Ovary (tissue), 3 donors: ENCODE measurements around the gene ZNF503.

ENCODE experiments used
- CTCF ChIP-seq, 3 donors: fragments of 450-650 bp in 2 of 3; fragments of 200-600 bp in 1 of 3; IDR thresholded peaks; one replicate each; pipeline versions ENCODE4 v1.5.1 to v1.8.0; 2016 to 2022; ENCODE audit warnings: antibody characterized with exemption in 3 of 3, mild to moderate bottlenecking in 1 of 3
- POLR2A ChIP-seq: fragments of 450-650 bp; IDR thresholded peaks from one replicate; pipeline ENCODE4 v1.6.1; 2017; ENCODE audit warnings: antibody characterized with exemption, mild to moderate bottlenecking, moderate library complexity
- donor health status: DM: no; HTN: no; CAD: no.

DNA sequence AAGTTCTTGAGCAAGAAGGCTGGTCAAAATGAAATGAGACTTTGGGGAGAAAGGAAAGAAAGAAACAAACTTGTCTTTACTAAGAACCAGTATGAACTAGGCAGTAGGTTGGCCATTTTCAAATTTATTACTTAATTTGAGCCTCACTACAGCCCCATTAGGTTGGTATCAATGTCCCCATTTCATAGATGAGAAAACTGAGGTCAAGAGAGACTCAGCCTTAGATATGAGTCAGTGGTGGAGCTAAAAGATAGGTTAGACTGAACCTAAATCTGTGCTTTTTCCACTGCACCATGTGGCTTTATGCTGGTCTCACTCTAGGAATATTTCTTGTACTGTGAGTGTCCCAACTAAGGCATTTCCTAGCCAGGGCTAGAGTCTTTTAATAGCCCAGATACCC is 8.8 kb downstream of the ZNF503 start:
- TF ChIP-seq CTCF (IDR thresholded peaks at IDR 0.05) (no peak), POLR2A (no peak)
